Esophagus muscularis mucosa (tissue), 4 donors: ENCODE results near the gene UBASH3B. TPM values are rescaled to one million over a fixed set of nuclear protein-coding genes. Genes with fewer than 3 reads are reported as not detected.

Experiments used
- DNase-seq: peaks from one replicate; pipeline ENCODE4 v3.0.0-alpha.2; 2017; ENCODE audit errors: extremely low spot score
- H3K27ac ChIP-seq, 4 donors: fragments of 200-600 bp; sonication (generic); replicated peaks in 1 of 4; 1 replicate in 3 of 4; 2 replicates in 1 of 4; pipeline ENCODE4 v1.5.1; 2016 to 2019; ENCODE audit warnings: mild to moderate bottlenecking in 1 of 4
- H3K27me3 ChIP-seq, 4 donors: fragments of 200-600 bp; sonication (generic); one replicate each; pipeline versions ENCODE4 v1.5.1 to v1.6.0; 2016 to 2019
- H3K36me3 ChIP-seq, 4 donors: fragments of 200-600 bp; sonication (generic); one replicate each; pipeline ENCODE4 v1.5.1; 2016 to 2019
- H3K4me1 ChIP-seq, 4 donors: fragments of 200-600 bp; sonication (generic); one replicate each; pipeline ENCODE4 v1.5.1; 2016 to 2019
- H3K4me3 ChIP-seq, 4 donors: fragments of 200-600 bp; sonication (generic); 1 replicate in 2 of 4; 2 replicates in 2 of 4; pipeline ENCODE4 v1.5.1; 2016 to 2019; ENCODE audit warnings: mild to moderate bottlenecking in 4 of 4, moderate library complexity in 1 of 4
- H3K9me3 ChIP-seq, 4 donors: fragments of 200-600 bp; sonication (generic); 1 replicate in 3 of 4; 2 replicates in 1 of 4; pipeline ENCODE4 v1.5.1; 2016 to 2019
- CTCF ChIP-seq, 3 experiments: fragments of 200-600 bp in 2 of 3; fragments of 450-650 bp in 1 of 3; sonication (generic) in 2 of 3; IDR thresholded peaks; one replicate each; pipeline ENCODE4 v1.5.1; 2017 to 2019; ENCODE audit warnings: antibody characterized with exemption in 3 of 3, mild to moderate bottlenecking in 2 of 3, moderate library complexity in 1 of 3
- EP300 ChIP-seq: sonication (generic); formaldehyde crosslinking; IDR thresholded peaks from one replicate; pipeline ENCODE4 v1.6.1; 2017; ENCODE audit warnings: antibody characterized with exemption
- POLR2A ChIP-seq: fragments of 450-650 bp; IDR thresholded peaks from one replicate; pipeline ENCODE4 v1.6.1; 2017; ENCODE audit warnings: antibody characterized with exemption, moderate library complexity, mild to moderate bottlenecking, low read depth
- POLR2AphosphoS5 ChIP-seq, 2 donors: sonication (generic); formaldehyde crosslinking; IDR thresholded peaks; one replicate each; pipeline ENCODE4 v1.6.1; 2017; ENCODE audit warnings: antibody characterized with exemption in 2 of 2
- WGBS: methylation state at CpG from one replicate; pipeline ENCODE4 v1.1.5; 2018; 5-methylcytosine and 5-hydroxymethylcytosine counted together
- intact Hi-C: fragments of 100-400 bp; cut with DNase I; formaldehyde crosslinking; loops from one replicate; pipeline ENCODE4 v1.15.1; 2023
- total RNA-seq, 4 donors: library from RNA; depleted of rRNA; stranded (reverse); fragments of >200 nt; gene quantifications; one replicate each; pipeline versions ENCODE4 v1.1.0 to v1.2.1, GENCODE V29; 2016

The UBASH3B gene
- total RNA-seq, 4 donors from 2014 or later, result 0.42 to 6.8 (median 1.7) TPM

DNA sequence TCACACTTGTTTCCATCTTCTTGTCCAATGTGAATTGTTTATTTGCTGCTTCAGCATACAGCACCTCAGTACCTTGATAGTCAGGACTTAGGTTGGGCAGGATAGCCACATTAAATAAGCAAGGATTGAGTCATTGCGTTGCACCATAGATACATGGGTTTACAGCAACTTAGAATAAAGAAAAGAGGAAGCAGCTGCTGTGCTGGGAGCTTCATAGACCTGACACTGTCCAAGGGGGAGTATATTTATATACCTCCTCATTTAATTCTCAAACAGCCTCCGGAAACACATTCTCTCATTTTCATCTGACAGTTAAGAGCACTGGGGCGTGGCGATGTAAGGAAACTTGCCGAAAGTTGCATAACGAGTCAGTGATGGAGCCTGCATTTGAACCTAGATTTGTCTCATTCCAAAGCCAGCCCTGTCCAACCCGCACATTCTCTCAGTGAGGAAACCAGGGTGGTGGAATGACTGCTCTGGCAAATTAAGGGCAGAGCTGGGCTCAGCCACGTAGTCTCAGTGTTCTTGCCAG, 42.2 kb downstream of the UBASH3B start:
- Histone ChIP-seq H3K27ac (no peak overlapping the region), H3K4me1 (no peaks in the 10 kb centered on the region), H3K27me3 (no peaks in the 10 kb centered on the region), H3K4me3 (no peak overlapping the region), H3K9me3 (no peaks in the 10 kb centered on the region), H3K36me3 (no peaks in the 10 kb centered on the region)
- 79% methylated on average over 8 of the region's 8 CpGs for WGBS
- DNase-seq, result no peak
- TF ChIP-seq CTCF (IDR thresholded peaks at IDR 0.05) (no peak), EP300 (no peak), POLR2AphosphoS5 (IDR thresholded peaks at IDR 0.05) (no peak), POLR2A (no peak)
- intact Hi-C loops, result no loop called here

- no peak overlapping the region for H3K27ac ChIP-seq
- H3K27me3 ChIP-seq, result no peaks in the 10 kb centered on the region
- H3K4me3 ChIP-seq, result no peak overlapping the region
- H3K36me3 ChIP-seq, result no peaks in the 10 kb centered on the region
- WGBS, result 90% methylated on average over 3 of the region's 3 CpGs
- DNase-seq, result no peak
- no peaks in the 10 kb centered on the region for H3K9me3 ChIP-seq
- intact Hi-C loops, result no loop called here
- TF ChIP-seq EP300 (no peak), POLR2A (no peak), POLR2AphosphoS5 (IDR thresholded peaks at IDR 0.05) (no peak), CTCF (IDR thresholded peaks at IDR 0.05) (no peak)
- no peaks in the 10 kb centered on the region for H3K4me1 ChIP-seq
Measured at GRCh38 chr11:122698392-122698791, 42.9 kb downstream of the UBASH3B start.

DNA sequence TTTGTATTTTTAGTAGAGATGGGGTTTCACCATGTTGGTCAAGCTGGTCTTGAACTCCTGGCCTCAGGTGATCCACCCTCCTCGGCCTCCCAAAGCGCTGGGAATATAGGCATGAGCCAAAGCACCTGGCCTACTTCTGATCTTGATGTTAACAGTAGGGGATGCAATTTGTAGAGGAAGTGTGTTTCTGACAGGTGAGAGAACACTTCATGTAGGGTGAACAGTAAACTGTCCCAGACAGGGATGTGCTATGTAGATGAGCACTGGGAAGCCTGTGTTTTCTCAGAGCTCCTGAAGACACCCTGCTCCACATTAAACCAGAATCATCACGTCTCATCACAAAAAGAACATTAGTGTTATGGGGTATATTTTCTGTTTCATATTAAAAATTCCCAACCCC, 45.1 kb downstream of the UBASH3B start:
- intact Hi-C loops, result no loop called here
- no peak for DNase-seq
- Histone ChIP-seq H3K27me3 (no peaks in the 10 kb centered on the region), H3K27ac (no peak overlapping the region), H3K9me3 (no peaks in the 10 kb centered on the region), H3K4me3 (no peak overlapping the region), H3K4me1 (no peaks in the 10 kb centered on the region), H3K36me3 (no peaks in the 10 kb centered on the region)
- 95% methylated on average over 3 of the region's 3 CpGs for WGBS
- TF ChIP-seq CTCF (IDR thresholded peaks at IDR 0.05) (no peak), POLR2A (no peak), POLR2AphosphoS5 (IDR thresholded peaks at IDR 0.05) (no peak), EP300 (no peak)

DNA sequence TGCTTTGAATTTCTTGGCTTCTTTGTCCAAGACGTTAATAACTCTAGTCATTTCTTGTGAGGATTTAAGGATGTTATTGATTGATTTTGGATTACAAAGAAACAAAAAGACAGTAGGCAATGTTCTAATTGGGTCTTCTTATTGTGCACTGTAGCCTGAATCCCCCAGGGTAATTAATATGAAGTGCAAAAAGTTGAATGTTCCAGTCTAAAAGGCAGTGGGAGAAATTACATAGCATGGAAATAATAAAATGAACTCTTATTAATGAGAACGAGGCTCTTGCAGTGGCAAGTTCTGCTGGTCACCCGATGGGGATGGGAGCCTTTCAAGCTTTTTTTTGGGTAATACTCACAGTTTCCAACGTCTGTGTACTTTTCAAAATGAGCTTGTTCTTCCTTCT, 45.6 kb downstream of the UBASH3B start:
- intact Hi-C loops, result no loop called here
- no peaks in the 10 kb centered on the region for H3K27me3 ChIP-seq
- no peak for DNase-seq
- H3K4me3 ChIP-seq, result no peak overlapping the region
- H3K9me3 ChIP-seq, result no peaks in the 10 kb centered on the region
- H3K27ac ChIP-seq, result no peak overlapping the region
- no peaks in the 10 kb centered on the region for H3K4me1 ChIP-seq
- no peaks in the 10 kb centered on the region for H3K36me3 ChIP-seq
- TF ChIP-seq CTCF (IDR thresholded peaks at IDR 0.05), result no peak
- WGBS, result 62% methylated on average over 4 of the region's 4 CpGs

DNA sequence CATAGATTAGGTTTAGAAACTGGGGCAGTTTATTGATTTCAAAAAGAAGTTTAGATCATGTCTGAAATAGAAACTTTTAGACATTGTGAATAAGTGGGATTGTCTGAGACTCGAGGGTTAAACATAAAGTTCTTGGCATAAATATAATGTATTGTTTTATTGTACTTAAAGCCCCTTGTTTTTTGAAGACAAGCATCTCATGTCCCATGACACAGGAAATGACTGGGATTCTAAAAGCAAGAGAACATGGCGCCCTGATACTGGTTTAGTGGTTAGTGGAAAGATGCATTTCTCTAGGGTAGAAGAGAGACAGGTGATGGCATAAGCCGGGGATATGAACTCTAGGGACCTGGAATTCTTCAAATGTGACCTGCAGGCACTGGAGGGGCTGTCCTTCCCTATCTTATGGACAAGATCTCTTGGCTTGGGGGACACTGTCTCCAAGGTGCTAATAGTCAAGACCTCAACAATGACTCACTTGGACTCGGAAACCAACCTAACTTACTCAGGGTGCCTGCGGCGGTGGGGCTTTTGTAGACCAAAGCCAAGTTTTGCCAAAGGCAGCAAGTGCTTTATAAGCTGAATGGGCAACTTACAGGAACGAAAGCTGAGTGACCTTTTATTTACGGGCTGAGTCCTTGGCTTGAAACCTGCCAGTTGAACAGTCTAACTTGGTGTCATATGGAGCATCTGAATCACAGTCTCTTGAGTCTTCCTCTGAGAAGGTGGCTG, 48.2 kb downstream of the UBASH3B start:
- 91% methylated on average over 8 of the region's 8 CpGs for WGBS
- Histone ChIP-seq H3K27ac (no peak overlapping the region), H3K36me3 (no peaks in the 10 kb centered on the region), H3K4me1 (no peaks in the 10 kb centered on the region), H3K4me3 (no peak overlapping the region), H3K9me3 (no peaks in the 10 kb centered on the region), H3K27me3 (no peaks in the 10 kb centered on the region)
- TF ChIP-seq POLR2AphosphoS5 (IDR thresholded peaks at IDR 0.05) (no peak), EP300 (no peak), POLR2A (no peak), CTCF (IDR thresholded peaks at IDR 0.05) (no peak)
- DNase-seq, result no peak
- intact Hi-C loops, result no loop called here
